ENCODE measurements around the gene IMPACT. TPM values are rescaled to one million over a fixed set of nuclear protein-coding genes. Genes with fewer than 3 reads are reported as not detected.
A peak's percentile ranks its signal among the peaks of the same experiment; 100 is the strongest.

IMPACT gene
- total RNA-seq, 1 donor from 2014 or later = 31.5 TPM

- no peak overlapping the region for H3K4me3 ChIP-seq (ENCODE audit: low read depth, low read length)
- TF ChIP-seq CTCF (IDR thresholded peaks at IDR 0.05; ENCODE audit: insufficient read depth, low read length, poor library complexity, severe bottlenecking) = no peak
- H3K36me3 ChIP-seq (ENCODE audit: control insufficient read depth, insufficient read depth, low read length) = no peaks in the 10 kb centered on the region
- DNase-seq (ENCODE audit: low read depth) = no peak
- H3K27me3 ChIP-seq (ENCODE audit: control insufficient read depth, insufficient read depth, low read length) = no peaks in the 10 kb centered on the region
Observed at GRCh38 chr18:24388957-24389356, 37.5 kb upstream of the IMPACT start.

GRCh38 chr18:24395049-24395795 is 31.2 kb upstream of the IMPACT start:
- Histone ChIP-seq H3K4me3 (ENCODE audit: low read depth, low read length) (no peak overlapping the region), H3K27me3 (ENCODE audit: control insufficient read depth, insufficient read depth, low read length) (no peaks in the 10 kb centered on the region), H3K36me3 (ENCODE audit: control insufficient read depth, insufficient read depth, low read length) (no peaks in the 10 kb centered on the region)
- no peak for DNase-seq (ENCODE audit: low read depth)
- TF ChIP-seq CTCF (IDR thresholded peaks at IDR 0.05; ENCODE audit: insufficient read depth, low read length, poor library complexity, severe bottlenecking) = no peak

- DNase-seq (ENCODE audit: low read depth) = no peak
- Histone ChIP-seq H3K36me3 (ENCODE audit: control insufficient read depth, insufficient read depth, low read length) (no peaks in the 10 kb centered on the region), H3K4me3 (ENCODE audit: low read depth, low read length) (no peak overlapping the region), H3K27me3 (ENCODE audit: control insufficient read depth, insufficient read depth, low read length) (no peaks in the 10 kb centered on the region)
- no peak for TF ChIP-seq CTCF (IDR thresholded peaks at IDR 0.05; ENCODE audit: insufficient read depth, low read length, poor library complexity, severe bottlenecking)
Observed at GRCh38 chr18:24396082-24396633, 30.3 kb upstream of the IMPACT start.

GRCh38 chr18:24397131-24397693 is 29.3 kb upstream of the IMPACT start:
- no peak for TF ChIP-seq CTCF (IDR thresholded peaks at IDR 0.05; ENCODE audit: insufficient read depth, low read length, poor library complexity, severe bottlenecking)
- Histone ChIP-seq H3K36me3 (ENCODE audit: control insufficient read depth, insufficient read depth, low read length) (no peaks in the 10 kb centered on the region), H3K27me3 (ENCODE audit: control insufficient read depth, insufficient read depth, low read length) (no peaks in the 10 kb centered on the region), H3K4me3 (ENCODE audit: low read depth, low read length) (peak overlapping the region; percentile 66)
- peak; percentile 28 for DNase-seq (ENCODE audit: low read depth)

- no peak for TF ChIP-seq CTCF (IDR thresholded peaks at IDR 0.05; ENCODE audit: insufficient read depth, low read length, poor library complexity, severe bottlenecking)
- H3K27me3 ChIP-seq (ENCODE audit: control insufficient read depth, insufficient read depth, low read length) = no peaks in the 10 kb centered on the region
- no peaks in the 10 kb centered on the region for H3K36me3 ChIP-seq (ENCODE audit: control insufficient read depth, insufficient read depth, low read length)
- H3K4me3 ChIP-seq (ENCODE audit: low read depth, low read length) = peak within 1 kb of the TSS; percentile 66
- DNase-seq (ENCODE audit: low read depth) = peak; percentile 52
Observed at GRCh38 chr18:24397694-24398368, 28.6 kb upstream of the IMPACT start, which contains the start of gene OSBPL1A. Gene OSBPL1A (minus strand): TSS chr18:24397824. CDS start chr18:24377533, 20,291 bp downstream.
